ENCODE measurements around the gene PRR9.

GRCh38 chr1:153206631-153207030 is 10.8 kb upstream of the PRR9 start:
- no peak for TF ChIP-seq JUN (CRISPR knock-in tag; IDR thresholded peaks at IDR 0.05)
- no peak for TF ChIP-seq CTCF (IDR thresholded peaks at IDR 0.05)
- TF ChIP-seq ZNF317 (CRISPR knock-in tag; IDR thresholded peaks at IDR 0.05; ENCODE audit: borderline replicate concordance, low read depth), result no peak
- TF ChIP-seq MAX (CRISPR knock-in tag; IDR thresholded peaks at IDR 0.05), result no peak
- no peak for TF ChIP-seq NFE2L1 (CRISPR knock-in tag; IDR thresholded peaks at IDR 0.05)
- no peak for TF ChIP-seq ZBTB43 (CRISPR knock-in tag; IDR thresholded peaks at IDR 0.05)
- TF ChIP-seq HMGXB4 (CRISPR knock-in tag; IDR thresholded peaks at IDR 0.05), result no peak

All from WTC11 (cell line).